Measurements from ENCODE around the gene AKAP13. TPM values are rescaled to one million over a fixed set of nuclear protein-coding genes. Genes with fewer than 3 reads are reported as not detected.

AKAP13 gene
- total RNA-seq, 1 experiment from 2014 or later = 47.3 TPM

DNA sequence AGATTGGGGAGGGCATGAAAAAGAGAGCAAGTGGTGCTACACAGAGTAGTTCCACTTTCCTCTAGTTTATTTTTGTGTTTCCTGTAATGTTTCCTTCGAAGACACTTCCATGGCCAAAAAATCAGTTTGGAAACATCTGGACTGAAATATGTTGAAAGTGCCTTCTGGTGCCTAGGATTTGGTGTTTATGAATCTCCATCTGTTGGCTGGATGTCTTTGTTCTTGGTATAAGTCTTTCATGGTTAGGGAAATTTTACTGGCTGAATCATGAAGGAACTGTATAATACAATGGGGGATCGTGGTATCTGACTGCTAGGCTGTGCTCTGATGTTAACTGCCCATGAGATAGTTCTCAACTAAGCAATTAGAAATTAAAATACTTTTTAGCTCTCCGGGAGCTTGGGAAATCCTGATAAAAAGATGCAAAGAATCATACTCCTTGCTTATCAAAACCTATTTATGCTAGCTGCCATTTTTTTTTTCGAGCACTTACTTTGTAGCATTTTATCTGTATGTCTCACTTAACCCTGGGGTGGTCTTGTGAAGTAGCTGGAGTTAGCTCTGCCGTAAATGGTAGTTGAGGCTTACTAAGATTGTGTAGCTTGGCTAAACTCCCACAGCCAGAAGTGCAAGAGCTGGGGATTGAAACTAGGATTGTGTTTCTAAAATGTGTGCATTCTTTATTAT lies 21.9 kb downstream of the AKAP13 start:
- Histone ChIP-seq H2BK15ac (ENCODE audit: low read depth, low read length) (no peak overlapping the region), H3K56ac (ENCODE audit: insufficient read length, low read depth, low read length) (no peak overlapping the region), H2AFZ (ENCODE audit: low read length) (no peak overlapping the region), H3T11ph (ENCODE audit: low read length) (no peak overlapping the region), H3K23me2 (ENCODE audit: insufficient read length, low read depth, low read length, poor library complexity, severe bottlenecking) (no peaks in the 10 kb centered on the region), H3K4me2 (ENCODE audit: insufficient read depth, insufficient read length, low read length) (no peak overlapping the region), H2BK12ac (ENCODE audit: insufficient read length, low read depth, low read length) (no peak overlapping the region), H3K9me3 (ENCODE audit: control insufficient read depth, low read depth, low read length) (no peaks in the 10 kb centered on the region), H2BK20ac (ENCODE audit: low read depth, low read length, poor library complexity, severe bottlenecking) (no peak overlapping the region), H3K14ac (ENCODE audit: insufficient read depth, low read length) (no peak overlapping the region), H2BK120ac (ENCODE audit: low read depth, low read length, poor library complexity, severe bottlenecking) (no peak overlapping the region), H3K9ac (ENCODE audit: extremely low read depth, insufficient read length, low read length) (no peak overlapping the region), H3K4me1 (ENCODE audit: insufficient read depth, low read length) (no peaks in the 10 kb centered on the region; the same call in 1 of the 2 replicates), H3K23ac (ENCODE audit: insufficient read length, low read depth, low read length) (no peak overlapping the region), H4K20me1 (ENCODE audit: control insufficient read depth, insufficient read depth, insufficient read length) (no peaks in the 10 kb centered on the region), H2AK5ac (ENCODE audit: insufficient read length, low read length) (no peak overlapping the region), H3K18ac (ENCODE audit: insufficient read length, low read depth, low read length) (no peak overlapping the region), H4K8ac (replicated peaks; ENCODE audit: insufficient read length, low read depth, low read length) (no peak overlapping the region), H3K27ac (ENCODE audit: insufficient read length, low read depth, low read length) (no peak overlapping the region), H3K79me1 (ENCODE audit: insufficient read depth, low read depth, low read length, poor library complexity, severe bottlenecking) (peaks cover 4% of the 10 kb centered on the region), H4K91ac (ENCODE audit: insufficient read length, low read depth, low read length) (no peak overlapping the region), H4K5ac (ENCODE audit: insufficient read length, low read depth, low read length) (no peak overlapping the region), H3K4ac (ENCODE audit: low read depth, low read length) (no peak overlapping the region), H3K27me3 (ENCODE audit: insufficient read depth, low read length) (no peaks in the 10 kb centered on the region), H3K79me2 (ENCODE audit: insufficient read depth, low read length) (peaks cover 2% of the 10 kb centered on the region; the same call in 1 of the 2 replicates), H2BK5ac (ENCODE audit: insufficient read length, low read length) (no peak overlapping the region)
- Mint-ChIP-seq H3K4me3 (no peak overlapping the region), H3K36me3 (ENCODE audit: insufficient read depth in 1 of 3, low read depth in 3 of 3) (no peaks in the 10 kb centered on the region), H3K4me1 (peaks cover 40 to 43% of the 10 kb centered on the region in 2 experiments), H3K27ac (peak overlapping the region in 1 of 3 experiments; percentile 26; a peak in 2 of 7 replicates), H3K9me3 (no peaks in the 10 kb centered on the region), H3K27me3 (ENCODE audit: low read depth) (no peaks in the 10 kb centered on the region)
- no peak for DNase-seq
- no CpG with 5 or more reads among the region's 5 CpGs for WGBS (ENCODE audit: extremely low coverage, insufficient read length, low lambda C conversion rate)
- TF ChIP-seq, protein P1, sequence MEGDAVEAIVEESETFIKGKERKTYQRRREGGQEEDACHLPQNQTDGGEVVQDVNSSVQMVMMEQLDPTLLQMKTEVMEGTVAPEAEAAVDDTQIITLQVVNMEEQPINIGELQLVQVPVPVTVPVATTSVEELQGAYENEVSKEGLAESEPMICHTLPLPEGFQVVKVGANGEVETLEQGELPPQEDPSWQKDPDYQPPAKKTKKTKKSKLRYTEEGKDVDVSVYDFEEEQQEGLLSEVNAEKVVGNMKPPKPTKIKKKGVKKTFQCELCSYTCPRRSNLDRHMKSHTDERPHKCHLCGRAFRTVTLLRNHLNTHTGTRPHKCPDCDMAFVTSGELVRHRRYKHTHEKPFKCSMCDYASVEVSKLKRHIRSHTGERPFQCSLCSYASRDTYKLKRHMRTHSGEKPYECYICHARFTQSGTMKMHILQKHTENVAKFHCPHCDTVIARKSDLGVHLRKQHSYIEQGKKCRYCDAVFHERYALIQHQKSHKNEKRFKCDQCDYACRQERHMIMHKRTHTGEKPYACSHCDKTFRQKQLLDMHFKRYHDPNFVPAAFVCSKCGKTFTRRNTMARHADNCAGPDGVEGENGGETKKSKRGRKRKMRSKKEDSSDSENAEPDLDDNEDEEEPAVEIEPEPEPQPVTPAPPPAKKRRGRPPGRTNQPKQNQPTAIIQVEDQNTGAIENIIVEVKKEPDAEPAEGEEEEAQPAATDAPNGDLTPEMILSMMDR (conservative IDR thresholded peaks at IDR 0.05) = no peak
